Measurements from ENCODE around the gene OXLD1.

DNA sequence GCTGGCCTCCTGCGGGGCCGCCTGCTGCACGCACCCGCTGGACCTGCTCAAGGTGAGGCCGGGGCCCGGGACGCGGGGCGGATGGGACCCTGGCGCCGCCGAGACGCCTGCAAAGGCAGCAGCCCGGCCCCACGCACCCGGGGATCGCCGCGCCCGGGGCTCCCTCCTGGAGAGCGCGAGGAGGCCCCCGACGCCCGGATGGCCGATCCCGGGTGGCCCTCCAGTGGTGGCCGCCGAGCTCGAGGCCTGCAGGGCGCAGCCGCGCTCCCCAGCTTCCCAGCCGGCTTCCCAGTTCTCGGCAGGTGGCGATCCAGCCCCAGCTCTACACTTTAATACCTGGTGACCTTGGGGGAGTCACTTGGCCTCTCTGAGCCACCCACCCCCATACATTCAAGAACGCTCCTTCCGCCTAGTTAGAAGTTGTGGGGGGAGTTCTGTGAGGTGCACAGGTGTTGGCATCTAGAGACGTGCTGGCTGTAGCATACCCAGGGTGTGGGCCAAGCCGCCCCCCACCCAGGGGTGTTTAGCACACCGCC is 46.1 kb upstream of the OXLD1 start:
- TF ChIP-seq CTCF (IDR thresholded peaks at IDR 0.05) (peak; percentile 26), ZFX (IDR thresholded peaks at IDR 0.05; ENCODE audit: borderline replicate concordance) (no peak)

Data from 22Rv1 (cell line).